Pancreas (tissue), 10 donors: ENCODE measurements around the gene UTY. TPM values are rescaled to one million over a fixed set of nuclear protein-coding genes. Genes with fewer than 3 reads are reported as not detected.

Source experiments
- ATAC-seq, 4 donors: fragments of 200-7000 bp; cut with Tn5 transposase; one replicate each; pipeline versions ENCODE4 v1.8.0 to v1.9.1; 2020; ENCODE audit warnings: mild to moderate bottlenecking in 4 of 4, moderate library complexity in 4 of 4
- DNase-seq, 6 donors: peaks; one replicate each; pipeline ENCODE4 v3.0.0-alpha.2; 2020
- FAIRE-seq: peaks from 2 replicates; lab custom pipeline; 2012; peaks lifted over from hg19 to GRCh38; lab: Jason Lieb, UNC
- H3K27ac ChIP-seq, 4 donors: fragments of 200-600 bp; sonication (generic); 1 replicate in 3 of 4; 2 replicates in 1 of 4; pipeline versions ENCODE4 v1.5.0 to v1.8.0; 2020
- H3K27me3 ChIP-seq, 4 donors: fragments of 200-600 bp; one replicate each; pipeline ENCODE4 v1.8.0; 2021
- H3K36me3 ChIP-seq, 3 donors: fragments of 200-600 bp; sonication (generic) in 1 of 3; one replicate each; pipeline versions ENCODE4 v1.5.0 to v1.8.0; 2020 to 2021
- H3K4me1 ChIP-seq, 3 donors: fragments of 200-600 bp; one replicate each; pipeline ENCODE4 v1.8.0; 2021
- H3K4me3 ChIP-seq, 4 donors: fragments of 200-600 bp; sonication (generic) in 2 of 4; one replicate each; pipeline versions ENCODE4 v1.5.0 to v1.8.0; 2020 to 2021
- H3K9me3 ChIP-seq, 4 donors: fragments of 200-600 bp; one replicate each; pipeline ENCODE4 v1.8.0; 2021
- WGBS, 2 donors: extraction: QIAGEN DNeasy Blood & Tissue Kit; methylation state at CpG; one replicate each; pipeline ENCODE4 v1.1.7; 2013; 5-methylcytosine and 5-hydroxymethylcytosine counted together
- intact Hi-C, 3 donors: fragments of 100-400 bp; cut with DNase I; formaldehyde crosslinking; loops; one replicate each; pipeline versions ENCODE4 v1.11.1 to v1.14.2; 2022
- polyA plus RNA-seq, 2 donors: library from polyadenylated mRNA; stranded (reverse); fragments of 200-250 nt; gene quantifications; one replicate each; pipeline ENCODE4 v1.2.3, GENCODE V29; 2013
- total RNA-seq, 6 donors: library from RNA; stranded (reverse); fragmentation: NEBNext Ultra II Directional in 4 of 6; extraction: Animal tissue kit (Norgen Biotek cat#: 25700) in 4 of 6; gene quantifications; one replicate each; pipeline versions ENCODE4 v1.2.1 to v1.2.4, GENCODE V29; 2021 to 2023
- TF ChIP-seq, protein P1 (sequence below), 4 donors: fragments of 200-600 bp; sonication (generic) in 3 of 4; IDR thresholded peaks; one replicate each; pipeline versions ENCODE4 v1.5.0 to v1.8.0; 2021; ENCODE audit warnings: antibody characterized with exemption in 4 of 4
- donor health status: healthy with polysubstance abuse.
- donor health status: DM: no; HTN: no; CAD: no; lungs with moderate emphysema.
- donor health status: DM: no; HTN: no; CAD: no.
- donor health status: control.
- donor health status: control.
- donor health status: Bipolar disorder and iron deficiency.
- donor health status: DM: yes; HTN: yes; CAD: no.
- donor health status: DM: no; HTN: no; CAD: no.
- donor health status: DM: no; HTN: no; CAD: no.
- donor health status: DM: yes; HTN: yes; CAD: no.

Gene UTY
- total and polyA plus RNA-seq, 8 donors = 0.09 to 12.0 (median 2.7) TPM; not detected in 5

DNA sequence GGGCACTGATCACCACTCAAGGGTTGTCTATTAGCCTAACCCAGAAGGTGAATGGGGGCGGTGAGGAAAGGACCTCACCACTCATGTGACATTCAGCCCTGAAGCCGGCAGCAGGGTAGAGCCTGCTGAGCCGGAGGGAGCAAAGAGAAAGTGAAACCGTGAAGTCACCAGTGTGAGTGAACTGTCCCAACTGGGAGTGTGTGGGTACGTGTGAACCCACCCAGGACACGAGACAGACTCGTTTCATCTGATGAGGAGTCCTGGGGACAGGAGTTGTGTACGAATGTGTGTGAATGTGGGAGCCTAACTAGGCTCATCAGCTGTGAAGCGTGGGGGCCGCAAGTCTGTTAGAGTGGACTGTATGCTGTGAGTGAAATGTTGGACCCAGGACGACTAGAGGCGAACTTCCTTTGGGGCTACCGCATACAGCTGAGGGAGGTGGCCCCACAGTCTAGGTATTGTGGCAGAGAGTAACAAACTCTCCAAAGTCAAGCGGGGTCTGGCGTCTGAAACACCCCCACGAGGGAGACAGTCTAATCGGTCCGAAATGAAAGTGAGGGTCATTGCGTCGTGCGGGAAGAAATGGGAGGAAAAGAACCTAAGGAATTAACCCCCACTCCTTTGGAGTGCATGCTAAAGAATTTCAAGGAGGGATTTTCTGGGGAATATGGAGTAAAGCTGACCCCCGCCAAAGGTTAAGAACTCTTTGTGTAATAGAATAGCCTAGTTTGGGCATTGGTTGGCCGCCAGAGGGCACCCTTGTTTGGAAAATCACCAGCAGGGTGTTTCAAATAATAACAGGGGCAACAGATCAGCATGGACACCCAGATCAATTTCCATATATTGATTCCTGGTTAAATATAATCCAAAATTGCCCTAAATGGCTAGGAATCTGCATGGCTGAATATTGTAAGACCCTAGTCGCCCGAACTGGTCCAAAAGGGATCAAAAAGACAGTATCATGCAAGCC lies 43.6 kb downstream of the UTY start:
- no peak overlapping the region for H3K4me3 ChIP-seq
- H3K27me3 ChIP-seq = no peaks in the 10 kb centered on the region
- no peaks in the 10 kb centered on the region for H3K9me3 ChIP-seq
- ATAC-seq = no peak
- peak in 1 of 6 donors; percentile 27 for DNase-seq
- 39% methylated on average over 25 of the region's 25 CpGs; no CpG with 5 or more reads in 1 of the 2 donors for WGBS, 2 donors
- FAIRE-seq = no peak
- no peaks in the 10 kb centered on the region for H3K4me1 ChIP-seq
- TF ChIP-seq, protein P1, sequence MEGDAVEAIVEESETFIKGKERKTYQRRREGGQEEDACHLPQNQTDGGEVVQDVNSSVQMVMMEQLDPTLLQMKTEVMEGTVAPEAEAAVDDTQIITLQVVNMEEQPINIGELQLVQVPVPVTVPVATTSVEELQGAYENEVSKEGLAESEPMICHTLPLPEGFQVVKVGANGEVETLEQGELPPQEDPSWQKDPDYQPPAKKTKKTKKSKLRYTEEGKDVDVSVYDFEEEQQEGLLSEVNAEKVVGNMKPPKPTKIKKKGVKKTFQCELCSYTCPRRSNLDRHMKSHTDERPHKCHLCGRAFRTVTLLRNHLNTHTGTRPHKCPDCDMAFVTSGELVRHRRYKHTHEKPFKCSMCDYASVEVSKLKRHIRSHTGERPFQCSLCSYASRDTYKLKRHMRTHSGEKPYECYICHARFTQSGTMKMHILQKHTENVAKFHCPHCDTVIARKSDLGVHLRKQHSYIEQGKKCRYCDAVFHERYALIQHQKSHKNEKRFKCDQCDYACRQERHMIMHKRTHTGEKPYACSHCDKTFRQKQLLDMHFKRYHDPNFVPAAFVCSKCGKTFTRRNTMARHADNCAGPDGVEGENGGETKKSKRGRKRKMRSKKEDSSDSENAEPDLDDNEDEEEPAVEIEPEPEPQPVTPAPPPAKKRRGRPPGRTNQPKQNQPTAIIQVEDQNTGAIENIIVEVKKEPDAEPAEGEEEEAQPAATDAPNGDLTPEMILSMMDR (IDR thresholded peaks at IDR 0.05) = no peak
- H3K36me3 ChIP-seq = no peaks in the 10 kb centered on the region
- no peak overlapping the region for H3K27ac ChIP-seq
- intact Hi-C loops = no loop called here

GRCh38 chrY:13435206-13435967 lies 44.4 kb downstream of the UTY start:
- H3K36me3 ChIP-seq = no peaks in the 10 kb centered on the region
- 53% methylated on average over 22 of the region's 22 CpGs; no CpG with 5 or more reads in 1 of the 2 donors for WGBS, 2 donors
- FAIRE-seq = no peak
- no peak for ATAC-seq
- H3K9me3 ChIP-seq = no peaks in the 10 kb centered on the region
- H3K4me3 ChIP-seq = no peak overlapping the region
- no peaks in the 10 kb centered on the region for H3K27me3 ChIP-seq
- intact Hi-C loops = no loop called here
- no peaks in the 10 kb centered on the region for H3K4me1 ChIP-seq
- TF ChIP-seq, protein P1 (IDR thresholded peaks at IDR 0.05) = no peak
- DNase-seq = no peak
- no peak overlapping the region for H3K27ac ChIP-seq

- 69% methylated on average over 3 of the region's 3 CpGs; no CpG with 5 or more reads in 1 of the 2 donors for WGBS, 2 donors
- H3K4me3 ChIP-seq = no peak overlapping the region
- intact Hi-C loops = no loop called here
- H3K4me1 ChIP-seq = no peaks in the 10 kb centered on the region
- DNase-seq = no peak
- FAIRE-seq = no peak
- no peaks in the 10 kb centered on the region for H3K9me3 ChIP-seq
- TF ChIP-seq, protein P1 (IDR thresholded peaks at IDR 0.05) = no peak
- ATAC-seq = no peak
- no peak overlapping the region for H3K27ac ChIP-seq
- no peaks in the 10 kb centered on the region for H3K27me3 ChIP-seq
- H3K36me3 ChIP-seq = no peaks in the 10 kb centered on the region
Measured at GRCh38 chrY:13432293-13433025, 47.4 kb downstream of the UTY start.

DNA sequence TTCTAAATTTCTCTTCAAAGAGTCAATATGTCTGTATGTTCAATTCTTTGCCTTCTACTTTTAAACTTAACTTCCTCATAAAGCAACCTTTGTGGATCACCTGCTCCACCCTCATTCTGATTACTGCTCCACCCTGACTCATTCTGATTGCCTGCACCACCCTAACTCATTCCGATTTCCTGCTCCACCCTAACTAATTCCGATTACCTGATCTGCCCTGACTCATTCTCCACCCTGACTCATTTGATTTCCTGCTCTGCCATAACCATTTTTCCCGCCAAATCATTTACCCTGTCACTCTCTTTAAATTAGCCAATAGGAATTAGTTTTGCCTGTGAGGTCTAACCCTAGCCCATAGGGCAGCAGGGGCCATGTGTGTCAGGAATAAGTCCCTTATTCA lies 50.3 kb downstream of the UTY start:
- H3K27ac ChIP-seq = no peak overlapping the region
- no peak for ATAC-seq
- no peaks in the 10 kb centered on the region for H3K4me1 ChIP-seq
- TF ChIP-seq, protein P1 (IDR thresholded peaks at IDR 0.05) = no peak
- no peak overlapping the region for H3K4me3 ChIP-seq
- H3K36me3 ChIP-seq = no peaks in the 10 kb centered on the region
- H3K9me3 ChIP-seq = no peaks in the 10 kb centered on the region
- WGBS, 2 donors = 97% methylated on average over 3 of the region's 3 CpGs; no CpG with 5 or more reads in 1 of the 2 donors
- intact Hi-C loops = no loop called here
- no peaks in the 10 kb centered on the region for H3K27me3 ChIP-seq
- no peak for DNase-seq
- no peak for FAIRE-seq
